OCI-LY1 (cell line): ENCODE data around the gene SH2D6.

Source experiments
- H2AFZ ChIP-seq: fragments of 200-600 bp; sonication (generic), shearing (Covaris generic); 2 replicates; pipeline ENCODE4 v1.6.0; 2014; ENCODE audit warnings: antibody characterized with exemption, mild to moderate bottlenecking, low read length
- H3F3A ChIP-seq: fragments of 200-600 bp; sonication (generic), shearing (Covaris generic); 2 replicates; pipeline ENCODE4 v1.6.0; 2014; ENCODE audit warnings: mild to moderate bottlenecking, antibody characterized with exemption, low read length, moderate library complexity; ENCODE audit not compliant: insufficient read depth
- H3K27ac ChIP-seq: fragments of 200-600 bp; sonication (generic); 2 replicates; pipeline ENCODE4 v1.5.1; 2014; ENCODE audit warnings: low read length, mixed run types, mild to moderate bottlenecking, low read depth; ENCODE audit not compliant: poor library complexity, severe bottlenecking
- H3K27me3 ChIP-seq: fragments of 200-600 bp; sonication (generic); 2 replicates; pipeline ENCODE4 v1.6.0; 2014; ENCODE audit warnings: antibody characterized with exemption, mild to moderate bottlenecking, low read length, moderate library complexity; ENCODE audit not compliant: insufficient read depth
- H3K36me3 ChIP-seq: fragments of 200-600 bp; sonication (generic); 2 replicates; pipeline ENCODE4 v1.6.1; 2014; ENCODE audit warnings: mild to moderate bottlenecking, antibody characterized with exemption, low read length, moderate library complexity, mixed read lengths; ENCODE audit not compliant: insufficient read depth
- H3K4me1 ChIP-seq: fragments of 200-600 bp; sonication (generic); 2 replicates; pipeline ENCODE4 v1.5.1; 2014; ENCODE audit warnings: mild to moderate bottlenecking, low read length, moderate library complexity; ENCODE audit not compliant: insufficient read depth, severe bottlenecking
- H3K4me2 ChIP-seq: fragments of 200-600 bp; sonication (generic), shearing (Covaris generic); 2 replicates; pipeline ENCODE4 v1.6.1; 2014; ENCODE audit warnings: low read length
- H3K4me3 ChIP-seq: fragments of 200-600 bp; sonication (generic); 2 replicates; pipeline ENCODE4 v1.5.1; 2014; ENCODE audit warnings: low read length, low read depth, mild to moderate bottlenecking, mixed read lengths; ENCODE audit not compliant: poor library complexity, severe bottlenecking
- H3K79me2 ChIP-seq: fragments of 200-600 bp; shearing (Covaris generic); 2 replicates; pipeline ENCODE4 v1.6.1; 2016; ENCODE audit warnings: mixed run types, low read length, mixed read lengths; ENCODE audit not compliant: insufficient read depth
- H3K9ac ChIP-seq: fragments of 200-600 bp; sonication (generic), shearing (Covaris generic); 2 replicates; pipeline ENCODE4 v1.6.1; 2014; ENCODE audit warnings: mild to moderate bottlenecking, low read length, mixed read lengths
- H3K9me2 ChIP-seq: fragments of 200-600 bp; sonication (generic), shearing (Covaris generic); 2 replicates; pipeline ENCODE4 v1.6.1; 2014; ENCODE audit warnings: low read depth, mild to moderate bottlenecking, low read length, mixed read lengths
- H3K9me3 ChIP-seq: fragments of 200-600 bp; shearing (Covaris generic); 2 replicates; pipeline ENCODE4 v1.6.1; 2014; ENCODE audit warnings: low read length, mixed read lengths
- H4K20me1 ChIP-seq: fragments of 200-600 bp; sonication (generic), shearing (Covaris generic); 2 replicates; pipeline ENCODE4 v1.6.0; 2016; ENCODE audit warnings: mild to moderate bottlenecking, low read length; ENCODE audit not compliant: insufficient read depth
- CTCF ChIP-seq: fragments of 200-600 bp; sonication (generic), shearing (Covaris generic); IDR thresholded peaks from 2 replicates; pipeline ENCODE4 v1.5.1; 2017; ENCODE audit warnings: mild to moderate bottlenecking, antibody characterized with exemption, low read length, moderate library complexity, mixed read lengths
- EZH2 ChIP-seq: fragments of 200-600 bp; sonication (generic), shearing (Covaris generic); IDR thresholded peaks from 2 replicates; pipeline ENCODE4 v1.8.0; 2017; ENCODE audit warnings: borderline replicate concordance, mixed run types, mild to moderate bottlenecking, antibody characterized with exemption, low read length, moderate library complexity, mixed read lengths

Gene SH2D6

GRCh38 chr2:85405201-85406059 is 13.1 kb upstream of the SH2D6 start:
- Histone ChIP-seq H3K9ac (no peak overlapping the region), H3K27me3 (no peaks in the 10 kb centered on the region), H3K4me3 (no peak overlapping the region), H3K4me1 (peaks cover 19% of the 10 kb centered on the region), H3F3A (no peaks in the 10 kb centered on the region), H3K36me3 (no peaks in the 10 kb centered on the region; the same call in 1 of the 2 replicates), H3K9me2 (no peaks in the 10 kb centered on the region), H3K9me3 (peaks cover 4% of the 10 kb centered on the region; the same call in 1 of the 2 replicates), H2AFZ (no peak overlapping the region), H4K20me1 (no peaks in the 10 kb centered on the region), H3K4me2 (no peak overlapping the region), H3K27ac (no peak overlapping the region), H3K79me2 (no peaks in the 10 kb centered on the region)
- TF ChIP-seq EZH2, result no peak
- no peak for TF ChIP-seq CTCF

- Histone ChIP-seq H3K9ac (no peak within 1 kb of the TSS), H3K27me3 (no peaks in the 10 kb centered on the region), H2AFZ (no peak within 1 kb of the TSS), H3K4me2 (peak within 1 kb of the TSS; percentile 9; the same call in 1 of the 2 replicates), H3F3A (no peaks in the 10 kb centered on the region), H3K79me2 (no peaks in the 10 kb centered on the region), H3K36me3 (no peaks in the 10 kb centered on the region), H3K4me1 (peaks cover 24% of the 10 kb centered on the region), H3K9me2 (no peaks in the 10 kb centered on the region), H3K4me3 (no peak within 1 kb of the TSS), H3K27ac (no peak within 1 kb of the TSS), H4K20me1 (no peaks in the 10 kb centered on the region), H3K9me3 (no peaks in the 10 kb centered on the region)
- TF ChIP-seq CTCF (no peak), EZH2 (no peak)
These were observed 8.5 kb upstream of the SH2D6 start, which contains the start of gene CAPG for GRCh38 chr2:85409845-85410583. Gene CAPG, minus strand, starts transcription at chr2:85410366. Its CDS starts 8,221 bp downstream, at chr2:85402145.

GRCh38 chr2:85410584-85411404 is 7.7 kb upstream of the SH2D6 start:
- H3K9ac ChIP-seq, result no peak overlapping the region
- H3F3A ChIP-seq, result no peaks in the 10 kb centered on the region
- H3K9me3 ChIP-seq, result no peaks in the 10 kb centered on the region
- no peaks in the 10 kb centered on the region for H3K79me2 ChIP-seq
- H3K9me2 ChIP-seq, result no peaks in the 10 kb centered on the region
- H3K27ac ChIP-seq, result no peak overlapping the region
- no peak overlapping the region for H3K4me3 ChIP-seq
- no peaks in the 10 kb centered on the region for H3K27me3 ChIP-seq
- no peaks in the 10 kb centered on the region for H3K36me3 ChIP-seq
- H3K4me2 ChIP-seq, result peak overlapping the region; percentile 9; the same call in 1 of the 2 replicates
- peaks cover 24% of the 10 kb centered on the region for H3K4me1 ChIP-seq
- no peak overlapping the region for H2AFZ ChIP-seq
- no peaks in the 10 kb centered on the region for H4K20me1 ChIP-seq
- no peak for TF ChIP-seq CTCF
- TF ChIP-seq EZH2, result no peak
